ENCODE results near the gene PRKCZ.

PRKCZ gene

GRCh38 chr1:2024451-2024850 lies 25.8 kb upstream of the PRKCZ start:
- in situ Hi-C loops (cut with MboI; ENCODE audit: low sequenced_read_pairs): no loop called here

GRCh38 chr1:2024887-2025286 lies 25.3 kb upstream of the PRKCZ start:
- in situ Hi-C loops (cut with MboI; ENCODE audit: low sequenced_read_pairs): no loop called here

GRCh38 chr1:2025491-2025981 lies 24.7 kb upstream of the PRKCZ start:
- in situ Hi-C loops (cut with MboI; ENCODE audit: low sequenced_read_pairs): no loop called here

GRCh38 chr1:2027961-2028583 lies 22.1 kb upstream of the PRKCZ start:
- in situ Hi-C loops (cut with MboI; ENCODE audit: low sequenced_read_pairs): no loop called here

DNA sequence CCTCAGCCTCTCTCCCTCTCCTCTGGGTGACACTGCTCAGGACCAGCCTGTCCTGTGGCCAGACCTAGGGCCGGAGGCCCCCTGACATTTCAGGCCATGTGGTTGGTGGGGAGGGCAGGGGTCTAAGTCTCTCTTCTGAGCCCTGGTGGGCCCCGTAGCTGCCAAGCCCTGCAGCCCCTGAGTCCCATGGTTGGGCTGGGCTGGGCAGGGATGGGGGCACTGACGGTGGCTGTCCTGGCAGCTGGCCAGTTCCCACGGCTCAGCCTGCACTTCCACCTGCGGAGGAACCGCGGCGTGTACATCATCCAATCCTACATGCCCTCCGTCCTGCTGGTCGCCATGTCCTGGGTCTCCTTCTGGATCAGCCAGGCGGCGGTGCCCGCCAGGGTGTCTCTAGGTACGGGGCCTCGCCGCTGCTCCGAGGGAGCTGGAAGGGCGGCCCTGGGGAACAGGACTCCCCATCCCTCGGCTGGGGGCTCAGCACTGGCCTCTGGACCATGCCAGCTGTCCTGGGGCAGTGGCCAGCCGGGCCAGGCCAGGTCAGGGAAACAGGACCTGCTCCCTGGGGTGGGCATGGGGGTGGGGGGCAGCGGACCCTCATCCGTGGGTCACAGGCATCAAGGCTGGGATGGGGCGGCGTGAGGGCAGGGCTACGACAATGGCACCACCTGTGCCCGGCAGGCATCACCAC lies 21.2 kb upstream of the PRKCZ start:
- in situ Hi-C loops (cut with MboI; ENCODE audit: low sequenced_read_pairs): no loop called here

GRCh38 chr1:2029561-2029960 lies 20.6 kb upstream of the PRKCZ start:
- in situ Hi-C loops (cut with MboI; ENCODE audit: low sequenced_read_pairs): no loop called here

GRCh38 chr1:2030076-2030871 lies 19.9 kb upstream of the PRKCZ start:
- in situ Hi-C loops (cut with MboI; ENCODE audit: low sequenced_read_pairs): no loop called here

- in situ Hi-C loops (cut with MboI; ENCODE audit: low sequenced_read_pairs): no loop called here
These were observed 18.4 kb upstream of the PRKCZ start for GRCh38 chr1:2031546-2032540.

- in situ Hi-C loops (cut with MboI; ENCODE audit: low sequenced_read_pairs): no loop called here
These were observed 17.5 kb upstream of the PRKCZ start for GRCh38 chr1:2032737-2033136.

DNA sequence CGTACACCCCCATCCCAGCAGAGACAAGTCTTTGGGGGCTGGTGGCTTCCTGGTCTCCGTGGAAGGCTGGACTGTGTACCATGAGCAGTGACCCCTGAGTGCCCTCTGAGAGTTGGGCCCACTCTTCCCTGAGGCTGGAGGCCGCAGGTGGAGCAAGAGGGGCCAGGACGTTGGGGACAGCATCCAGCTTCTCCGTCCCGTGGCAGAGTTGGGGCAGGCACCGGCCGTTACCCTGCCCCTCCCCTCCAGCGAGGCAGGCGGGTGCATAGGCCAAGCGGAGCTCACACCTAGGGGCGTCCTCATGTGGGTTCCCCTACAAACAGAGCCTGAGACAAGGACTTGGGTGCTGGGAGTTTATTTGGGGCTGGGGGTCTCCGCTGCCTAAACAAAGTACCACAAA lies 17.0 kb upstream of the PRKCZ start:
- in situ Hi-C loops (cut with MboI; ENCODE audit: low sequenced_read_pairs): no loop called here

GRCh38 chr1:2036287-2036686 lies 13.9 kb upstream of the PRKCZ start:
- in situ Hi-C loops (cut with MboI; ENCODE audit: low sequenced_read_pairs): no loop called here

DNA sequence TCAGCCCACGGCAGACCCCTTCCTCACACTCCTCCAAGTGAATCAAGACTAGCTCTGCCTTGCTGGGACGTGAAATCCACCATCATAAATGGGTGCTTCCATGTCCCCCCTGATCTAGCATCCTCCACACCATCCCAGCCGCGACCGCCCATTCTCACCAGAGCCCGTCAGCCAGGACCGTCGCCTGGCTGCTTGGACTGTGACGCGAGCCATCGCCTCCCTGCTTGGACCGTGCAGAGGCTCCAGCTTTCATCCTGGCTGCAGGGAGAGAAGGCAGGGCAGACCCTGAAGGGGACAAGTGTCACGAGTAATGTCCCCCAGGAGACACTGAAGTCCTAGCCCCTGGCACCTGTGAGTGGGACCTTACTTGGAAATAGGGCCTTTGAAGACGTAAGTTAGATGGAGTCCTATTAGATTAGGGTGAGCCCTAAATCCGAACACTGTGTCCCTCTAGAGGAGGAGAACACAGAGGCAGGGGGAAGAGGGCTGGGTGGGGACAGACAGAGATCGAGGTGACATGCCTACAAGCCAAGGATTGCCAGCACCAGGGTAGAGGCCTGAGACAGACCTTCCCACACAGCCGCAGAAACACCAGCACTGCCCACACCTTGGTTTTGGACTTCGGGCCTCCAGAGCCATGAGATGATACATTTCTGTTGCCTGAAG lies 12.8 kb upstream of the PRKCZ start:
- in situ Hi-C loops (cut with MboI; ENCODE audit: low sequenced_read_pairs): no loop called here

- in situ Hi-C loops (cut with MboI; ENCODE audit: low sequenced_read_pairs): no loop called here
These were observed 12.0 kb upstream of the PRKCZ start for GRCh38 chr1:2038229-2038628.

DNA sequence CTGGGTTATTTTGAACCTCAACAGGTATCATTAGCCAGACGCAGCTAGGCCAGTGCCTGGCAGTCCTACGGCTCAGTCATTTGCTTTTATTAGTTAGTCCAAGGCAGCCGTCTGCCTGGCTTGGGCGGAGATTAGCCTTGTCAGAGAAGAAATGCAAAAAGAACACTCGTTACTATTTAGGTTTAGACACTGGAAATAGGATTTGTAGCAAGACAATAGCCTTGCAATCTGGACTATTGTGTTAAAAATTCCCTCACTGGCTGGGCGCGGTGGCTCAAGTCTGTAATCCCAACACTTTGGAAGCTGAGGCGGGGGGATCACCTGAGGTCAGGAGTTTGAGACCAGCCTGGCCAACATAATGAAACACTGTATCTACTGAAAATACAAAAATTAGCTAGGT lies 11.0 kb upstream of the PRKCZ start:
- in situ Hi-C loops (cut with MboI; ENCODE audit: low sequenced_read_pairs): no loop called here

DNA sequence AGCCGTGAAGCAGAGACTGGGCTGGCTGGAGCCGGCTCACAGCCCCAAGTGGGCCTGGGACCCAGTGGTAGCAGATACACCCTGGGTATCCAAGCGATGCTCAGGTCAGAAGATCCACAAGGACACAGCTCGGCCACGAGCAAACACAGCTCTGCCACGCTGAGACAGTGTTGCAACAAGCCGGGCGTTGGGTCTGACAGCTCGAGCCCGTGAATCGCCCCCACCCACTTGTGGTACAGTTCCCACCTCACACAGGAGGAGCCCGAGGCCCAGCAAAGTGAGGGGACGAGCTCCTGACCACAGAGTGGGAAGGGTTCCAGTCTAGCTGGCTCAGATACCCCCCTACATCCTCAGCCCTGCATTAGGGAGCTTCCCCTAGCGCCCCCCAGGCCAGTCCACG lies 8.9 kb upstream of the PRKCZ start:
- in situ Hi-C loops (cut with MboI; ENCODE audit: low sequenced_read_pairs): no loop called here

DNA sequence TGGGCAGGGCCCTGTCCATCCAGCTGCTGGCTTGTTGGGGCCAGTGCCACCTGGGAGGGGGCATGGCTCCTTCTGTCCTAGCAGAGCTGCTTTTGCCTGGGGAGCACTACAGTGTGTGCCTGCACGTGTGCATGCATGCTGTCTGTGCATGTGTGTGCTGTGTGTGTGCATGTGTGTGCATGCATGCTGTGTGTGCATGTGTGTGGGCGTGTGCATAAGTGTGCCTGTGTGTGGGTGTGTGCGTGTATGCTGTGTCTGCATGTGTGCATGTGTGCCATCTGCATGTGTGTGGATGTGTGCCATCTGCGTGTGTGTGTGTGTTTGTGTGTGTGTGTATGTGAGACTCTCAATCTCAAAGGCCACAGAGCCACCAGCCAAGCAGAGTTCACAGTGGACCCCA lies 8.3 kb upstream of the PRKCZ start:
- in situ Hi-C loops (cut with MboI; ENCODE audit: low sequenced_read_pairs): no loop called here

GRCh38 chr1:2042830-2043773 lies 7.1 kb upstream of the PRKCZ start:
- in situ Hi-C loops (cut with MboI; ENCODE audit: low sequenced_read_pairs): no loop called here

- in situ Hi-C loops (cut with MboI; ENCODE audit: low sequenced_read_pairs): no loop called here
These were observed 6.3 kb upstream of the PRKCZ start for GRCh38 chr1:2043886-2044285.

All from hTERT RPE-1 (cell line).